SU-DHL-6 (cell line): ENCODE measurements around the gene ITGB1BP2.
A peak's percentile ranks its signal among the peaks of the same experiment; 100 is the strongest.

Source experiments
- H2AFZ ChIP-seq: fragments of 200-600 bp; sonication (generic); 2 replicates; pipeline ENCODE4 v1.6.1; 2014; ENCODE audit warnings: low read depth, mild to moderate bottlenecking, moderate library complexity, mixed read lengths, antibody characterized with exemption, low read length; ENCODE audit not compliant: severe bottlenecking
- H3F3A ChIP-seq: fragments of 200-600 bp; shearing (Covaris generic); 2 replicates; pipeline ENCODE4 v1.6.0; 2016; ENCODE audit warnings: antibody characterized with exemption, mild to moderate bottlenecking; ENCODE audit not compliant: insufficient read depth
- H3K27ac ChIP-seq: fragments of 200-600 bp; sonication (generic); 2 replicates; pipeline ENCODE4 v1.5.1; 2016; ENCODE audit warnings: low read depth, mild to moderate bottlenecking, low read length, moderate library complexity, mixed read lengths
- H3K27me3 ChIP-seq: fragments of 200-600 bp; sonication (generic), shearing (Covaris generic); 2 replicates; pipeline ENCODE4 v1.6.0; 2014; ENCODE audit warnings: mild to moderate bottlenecking, low read length
- H3K36me3 ChIP-seq: fragments of 200-600 bp; sonication (generic); 2 replicates; pipeline ENCODE4 v1.6.1; 2014; ENCODE audit warnings: mild to moderate bottlenecking, low read length, mixed read lengths
- H3K4me2 ChIP-seq: fragments of 300-600, 200-600 bp; shearing (Covaris generic), sonication (generic); 2 replicates; pipeline ENCODE4 v1.6.0; 2014; ENCODE audit warnings: low read length, low read depth, mild to moderate bottlenecking; ENCODE audit not compliant: poor library complexity, severe bottlenecking
- H3K4me3 ChIP-seq: fragments of 200-600 bp; sonication (generic); 2 replicates; pipeline ENCODE4 v1.5.1; 2014; ENCODE audit warnings: antibody characterized with exemption, low read length, mild to moderate bottlenecking, mixed read lengths; ENCODE audit not compliant: insufficient read depth, poor library complexity, severe bottlenecking
- H3K79me2 ChIP-seq: fragments of 200-600 bp; sonication (generic); 2 replicates; pipeline ENCODE4 v1.6.1; 2014; ENCODE audit warnings: mild to moderate bottlenecking, low read length, moderate library complexity; ENCODE audit not compliant: insufficient read depth
- H3K9ac ChIP-seq: fragments of 200-600 bp; sonication (generic); 2 replicates; pipeline ENCODE4 v1.7.0; 2014; ENCODE audit warnings: mild to moderate bottlenecking, low read length
- H3K9me2 ChIP-seq: fragments of 200-600 bp; sonication (generic); replicated peaks from 2 replicates; pipeline ENCODE4 v1.6.1; 2014; ENCODE audit warnings: low read length; ENCODE audit not compliant: insufficient read depth
- H3K9me3 ChIP-seq: fragments of 200-600 bp; sonication (generic); 2 replicates; pipeline ENCODE4 v1.6.1; 2014; ENCODE audit warnings: low read length, mixed read lengths; ENCODE audit not compliant: insufficient read depth
- H4K20me1 ChIP-seq: fragments of 200-600 bp; sonication (generic); 2 replicates; pipeline ENCODE4 v1.6.1; 2014; ENCODE audit warnings: low read depth, mild to moderate bottlenecking, antibody characterized with exemption, low read length, moderate library complexity, mixed read lengths
- CTCF ChIP-seq: fragments of 200-600 bp; sonication (generic); IDR thresholded peaks from one replicate; pipeline ENCODE4 v1.5.1; 2017; ENCODE audit warnings: antibody characterized with exemption, mild to moderate bottlenecking, low read length, moderate library complexity; ENCODE audit not compliant: insufficient read depth, poor library complexity, severe bottlenecking
- EZH2phosphoT487 ChIP-seq: fragments of 200-600 bp; sonication (generic), shearing (Covaris generic); conservative IDR thresholded peaks from 2 replicates; pipeline ENCODE4 v1.6.1; 2018; ENCODE audit warnings: mild to moderate bottlenecking, antibody characterized with exemption, low read length, moderate library complexity, mixed read lengths

The ITGB1BP2 gene

DNA sequence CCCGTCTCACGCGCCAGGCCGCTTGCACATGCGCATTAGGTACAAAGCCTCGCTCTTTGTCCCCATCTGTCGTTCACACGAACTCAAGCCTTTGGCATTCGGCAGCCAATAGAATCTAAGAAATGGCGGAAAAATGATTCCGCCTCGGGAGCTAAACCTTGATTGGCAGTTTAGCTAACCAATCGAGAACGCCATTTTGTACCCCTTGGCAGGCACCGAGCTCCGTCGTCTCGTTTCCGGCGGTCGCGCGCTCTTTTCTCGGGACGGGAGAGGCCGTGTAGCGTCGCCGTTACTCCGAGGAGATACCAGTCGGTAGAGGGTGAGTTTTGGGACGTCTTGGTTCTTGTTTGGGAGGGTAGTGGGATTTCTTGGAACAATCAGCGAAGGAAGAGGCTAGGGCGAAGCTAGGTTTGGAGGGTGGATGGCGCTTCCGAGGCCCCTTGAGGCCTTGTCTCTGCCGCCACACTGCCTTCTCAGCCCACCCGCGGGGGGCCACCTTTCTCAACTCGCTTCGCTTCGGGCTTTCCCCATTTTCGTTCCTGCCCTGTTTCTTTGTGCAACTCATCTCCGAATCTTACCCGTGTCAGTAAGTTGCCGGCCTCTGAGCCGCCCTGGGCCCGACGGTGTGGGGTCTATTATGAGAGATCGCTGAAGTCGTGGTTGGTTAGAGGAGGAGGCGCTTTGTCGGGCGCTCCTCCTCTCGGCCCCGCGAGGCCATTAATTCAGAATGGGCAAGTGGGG, 18.0 kb upstream of the ITGB1BP2 start, which contains the start of gene NONO:
Gene NONO (plus strand): TSS at position 233 of the 741 bp plus-strand sequence. CDS start 7,003 bp downstream, outside the sequence.
- TF ChIP-seq CTCF: no peak
- TF ChIP-seq EZH2phosphoT487: no peak
- Histone ChIP-seq H3K9ac (peak within 1 kb of the TSS; percentile 84), H4K20me1 (peaks cover 17% of the 10 kb centered on the region), H3K9me2 (no peaks in the 10 kb centered on the region), H3K4me3 (peak within 1 kb of the TSS; percentile 83), H3K9me3 (no peaks in the 10 kb centered on the region), H2AFZ (peak within 1 kb of the TSS; percentile 86), H3K79me2 (peaks cover 50% of the 10 kb centered on the region), H3K36me3 (peaks cover 25% of the 10 kb centered on the region), H3K27ac (peak within 1 kb of the TSS; percentile 86), H3F3A (no peaks in the 10 kb centered on the region), H3K4me2 (peak within 1 kb of the TSS; percentile 91), H3K27me3 (no peaks in the 10 kb centered on the region)

DNA sequence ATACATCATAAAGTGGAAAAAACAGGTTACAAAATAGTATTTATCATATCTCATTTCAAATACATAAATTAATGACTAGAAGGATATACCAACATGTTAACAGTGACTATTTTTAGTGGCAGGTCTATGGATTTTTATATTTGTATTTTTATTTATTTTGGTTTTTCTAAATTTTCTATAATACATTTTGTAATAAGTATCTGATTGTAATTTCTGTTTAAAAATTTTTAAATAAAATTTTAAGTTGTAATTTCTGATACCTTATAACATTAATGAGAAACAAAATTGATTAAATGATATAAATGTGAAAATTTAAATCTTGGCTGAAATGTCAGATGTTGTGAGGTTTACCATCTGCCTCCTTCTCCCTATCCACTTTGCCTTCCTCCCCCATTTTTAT, 15.6 kb upstream of the ITGB1BP2 start:
- H3K27me3 ChIP-seq: no peaks in the 10 kb centered on the region
- peak overlapping the region; percentile 86 for H3K4me2 ChIP-seq
- H4K20me1 ChIP-seq: peaks cover 20% of the 10 kb centered on the region
- peaks cover 29% of the 10 kb centered on the region for H3K36me3 ChIP-seq
- H2AFZ ChIP-seq: no peak overlapping the region
- no peaks in the 10 kb centered on the region for H3F3A ChIP-seq
- H3K27ac ChIP-seq: no peak overlapping the region
- no peaks in the 10 kb centered on the region for H3K9me3 ChIP-seq
- H3K79me2 ChIP-seq: peaks cover 72% of the 10 kb centered on the region
- no peaks in the 10 kb centered on the region for H3K9me2 ChIP-seq
- TF ChIP-seq EZH2phosphoT487 (no peak), CTCF (no peak)
- H3K9ac ChIP-seq: peak overlapping the region; percentile 84
- peak overlapping the region; percentile 83 for H3K4me3 ChIP-seq

- H3K36me3 ChIP-seq: peaks cover 22% of the 10 kb centered on the region; the same call in 1 of the 2 replicates
- H3K4me3 ChIP-seq: no peak overlapping the region
- H3K79me2 ChIP-seq: peaks cover 51% of the 10 kb centered on the region
- H4K20me1 ChIP-seq: peaks cover 14% of the 10 kb centered on the region; the same call in 1 of the 2 replicates
- no peaks in the 10 kb centered on the region for H3K9me3 ChIP-seq
- H3K4me2 ChIP-seq: no peak overlapping the region
- no peak overlapping the region for H3K27ac ChIP-seq
- H3K9ac ChIP-seq: no peak overlapping the region
- no peaks in the 10 kb centered on the region for H3K9me2 ChIP-seq
- no peak overlapping the region for H2AFZ ChIP-seq
- no peaks in the 10 kb centered on the region for H3K27me3 ChIP-seq
- no peaks in the 10 kb centered on the region; the same call in 1 of the 2 replicates for H3F3A ChIP-seq
- TF ChIP-seq EZH2phosphoT487 (no peak), CTCF (no peak)
Observed at GRCh38 chrX:71291381-71291780, 10.2 kb upstream of the ITGB1BP2 start.
